ENCODE measurements around the gene KIAA1210. TPM values are rescaled to one million over a fixed set of nuclear protein-coding genes. Genes with fewer than 3 reads are reported as not detected.

The KIAA1210 gene
- total and polyA plus RNA-seq, 2 donors (not counting 1 experiment from before 2014, with no cell fraction given) = not detected

- no peak overlapping the region for H3K27ac ChIP-seq (ENCODE audit: insufficient read depth, low read length)
- no peaks in the 10 kb centered on the region for H3K27me3 ChIP-seq (ENCODE audit: control insufficient read depth, insufficient read depth, low read length)
- no peaks in the 10 kb centered on the region for H3K36me3 ChIP-seq (ENCODE audit: control insufficient read depth, insufficient read depth, low read length)
- H4K20me1 ChIP-seq (ENCODE audit: control insufficient read depth, extremely low read depth, insufficient read depth, low read length) = no peaks in the 10 kb centered on the region
- H2AFZ ChIP-seq (ENCODE audit: low read length) = no peak overlapping the region
- TF ChIP-seq CTCF (conservative IDR thresholded peaks at IDR 0.05 in 1 of 2, IDR thresholded peaks at IDR 0.05 in 1 of 2; ENCODE audit: low read depth in 1 of 2, low read length in 2 of 2) (no peak), EZH2 (IDR thresholded peaks at IDR 0.05; ENCODE audit: low read length, missing control alignments) (no peak)
- no peaks in the 10 kb centered on the region for H3K4me1 ChIP-seq (ENCODE audit: control insufficient read depth, extremely low read depth, insufficient read depth, low read length)
- no peaks in the 10 kb centered on the region for H3K9me3 ChIP-seq (ENCODE audit: control insufficient read depth, insufficient read depth, low read depth, low read length)
- no peak overlapping the region for H3K9ac ChIP-seq (ENCODE audit: insufficient read depth, low read length)
- H3K79me2 ChIP-seq (ENCODE audit: control insufficient read depth, insufficient read depth, low read length) = no peaks in the 10 kb centered on the region
- no peak overlapping the region for H3K4me3 ChIP-seq (replicated peaks in 1 of 4; ENCODE audit: control extremely low read depth in 1 of 4, insufficient read depth in 1 of 4, low read depth in 3 of 4, low read length in 4 of 4)
- H3K4me2 ChIP-seq (ENCODE audit: extremely low read depth, insufficient read depth, low read length) = no peak overlapping the region
- no peak for DNase-seq (ENCODE audit: low read depth in 2 of 2)
Observed at GRCh38 chrX:119082278-119082677, 45.3 kb downstream of the KIAA1210 start.

- Histone ChIP-seq H3K79me2 (ENCODE audit: control insufficient read depth, insufficient read depth, low read length) (no peaks in the 10 kb centered on the region), H3K27me3 (ENCODE audit: control insufficient read depth, insufficient read depth, low read length) (no peaks in the 10 kb centered on the region), H4K20me1 (ENCODE audit: control insufficient read depth, extremely low read depth, insufficient read depth, low read length) (no peaks in the 10 kb centered on the region), H3K36me3 (ENCODE audit: control insufficient read depth, insufficient read depth, low read length) (no peaks in the 10 kb centered on the region), H3K9me3 (ENCODE audit: control insufficient read depth, insufficient read depth, low read depth, low read length) (no peaks in the 10 kb centered on the region), H3K27ac (ENCODE audit: insufficient read depth, low read length) (no peak overlapping the region), H3K4me1 (ENCODE audit: control insufficient read depth, extremely low read depth, insufficient read depth, low read length) (no peaks in the 10 kb centered on the region), H3K9ac (ENCODE audit: insufficient read depth, low read length) (no peak overlapping the region), H2AFZ (ENCODE audit: low read length) (no peak overlapping the region), H3K4me2 (ENCODE audit: extremely low read depth, insufficient read depth, low read length) (no peak overlapping the region), H3K4me3 (replicated peaks in 1 of 4; ENCODE audit: control extremely low read depth in 1 of 4, insufficient read depth in 1 of 4, low read depth in 3 of 4, low read length in 4 of 4) (no peak overlapping the region)
- DNase-seq (ENCODE audit: low read depth in 2 of 2) = no peak
- TF ChIP-seq CTCF (conservative IDR thresholded peaks at IDR 0.05 in 1 of 2, IDR thresholded peaks at IDR 0.05 in 1 of 2; ENCODE audit: low read depth in 1 of 2, low read length in 2 of 2) (no peak), EZH2 (IDR thresholded peaks at IDR 0.05; ENCODE audit: low read length, missing control alignments) (no peak)
Observed at GRCh38 chrX:119075270-119076025, 52.2 kb downstream of the KIAA1210 start.

GRCh38 chrX:119073911-119074310 is 53.7 kb downstream of the KIAA1210 start:
- H3K4me3 ChIP-seq (replicated peaks in 1 of 4; ENCODE audit: control extremely low read depth in 1 of 4, insufficient read depth in 1 of 4, low read depth in 3 of 4, low read length in 4 of 4) = no peak overlapping the region
- H3K4me2 ChIP-seq (ENCODE audit: extremely low read depth, insufficient read depth, low read length) = no peak overlapping the region
- H3K79me2 ChIP-seq (ENCODE audit: control insufficient read depth, insufficient read depth, low read length) = no peaks in the 10 kb centered on the region
- H2AFZ ChIP-seq (ENCODE audit: low read length) = no peak overlapping the region
- TF ChIP-seq EZH2 (IDR thresholded peaks at IDR 0.05; ENCODE audit: low read length, missing control alignments) (no peak), CTCF (conservative IDR thresholded peaks at IDR 0.05 in 1 of 2, IDR thresholded peaks at IDR 0.05 in 1 of 2; ENCODE audit: low read depth in 1 of 2, low read length in 2 of 2) (no peak)
- H3K27ac ChIP-seq (ENCODE audit: insufficient read depth, low read length) = no peak overlapping the region
- H3K4me1 ChIP-seq (ENCODE audit: control insufficient read depth, extremely low read depth, insufficient read depth, low read length) = no peaks in the 10 kb centered on the region
- H3K9ac ChIP-seq (ENCODE audit: insufficient read depth, low read length) = no peak overlapping the region
- H3K9me3 ChIP-seq (ENCODE audit: control insufficient read depth, insufficient read depth, low read depth, low read length) = no peaks in the 10 kb centered on the region
- H3K27me3 ChIP-seq (ENCODE audit: control insufficient read depth, insufficient read depth, low read length) = no peaks in the 10 kb centered on the region
- no peak for DNase-seq (ENCODE audit: low read depth in 2 of 2)
- H4K20me1 ChIP-seq (ENCODE audit: control insufficient read depth, extremely low read depth, insufficient read depth, low read length) = no peaks in the 10 kb centered on the region
- no peaks in the 10 kb centered on the region for H3K36me3 ChIP-seq (ENCODE audit: control insufficient read depth, insufficient read depth, low read length)

Data from fibroblast of lung (primary cell).